ENCODE data around the gene TMEM270.

DNA sequence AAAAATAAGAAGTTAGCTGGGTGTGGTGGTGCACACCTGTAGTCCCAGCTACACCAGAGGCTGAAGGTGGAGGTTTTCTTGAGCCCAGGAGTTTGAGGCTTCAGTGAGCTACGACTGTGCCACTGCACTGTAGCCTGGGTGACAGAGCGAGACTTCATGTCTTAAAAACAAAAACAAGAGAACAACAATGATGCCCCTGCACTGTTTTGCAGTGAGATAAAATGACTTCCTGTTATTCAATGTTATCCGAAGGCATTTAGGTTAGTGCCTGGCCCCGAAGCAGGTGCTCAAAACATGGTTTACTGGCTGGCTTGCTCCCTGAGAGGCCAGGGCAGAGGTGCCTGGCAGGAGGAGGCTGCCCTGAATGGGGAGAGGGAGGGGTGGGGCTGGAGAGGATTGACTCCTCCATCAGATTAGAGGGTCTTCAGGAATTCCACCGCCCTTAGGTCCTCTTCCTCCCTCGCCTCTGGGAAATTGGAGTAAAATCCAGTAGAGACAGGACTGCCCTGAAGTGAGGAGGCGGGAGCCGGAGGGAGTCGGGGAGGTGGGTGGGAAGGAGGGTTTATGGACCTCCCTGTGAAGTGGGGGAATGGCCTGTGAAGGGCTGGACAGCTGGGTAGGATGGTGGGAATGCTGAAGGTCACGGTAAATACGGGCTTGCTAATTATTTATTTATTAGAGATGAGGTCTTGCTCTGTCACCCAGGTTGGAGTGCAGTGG, 36.9 kb upstream of the TMEM270 start:
- TF ChIP-seq, protein P1, sequence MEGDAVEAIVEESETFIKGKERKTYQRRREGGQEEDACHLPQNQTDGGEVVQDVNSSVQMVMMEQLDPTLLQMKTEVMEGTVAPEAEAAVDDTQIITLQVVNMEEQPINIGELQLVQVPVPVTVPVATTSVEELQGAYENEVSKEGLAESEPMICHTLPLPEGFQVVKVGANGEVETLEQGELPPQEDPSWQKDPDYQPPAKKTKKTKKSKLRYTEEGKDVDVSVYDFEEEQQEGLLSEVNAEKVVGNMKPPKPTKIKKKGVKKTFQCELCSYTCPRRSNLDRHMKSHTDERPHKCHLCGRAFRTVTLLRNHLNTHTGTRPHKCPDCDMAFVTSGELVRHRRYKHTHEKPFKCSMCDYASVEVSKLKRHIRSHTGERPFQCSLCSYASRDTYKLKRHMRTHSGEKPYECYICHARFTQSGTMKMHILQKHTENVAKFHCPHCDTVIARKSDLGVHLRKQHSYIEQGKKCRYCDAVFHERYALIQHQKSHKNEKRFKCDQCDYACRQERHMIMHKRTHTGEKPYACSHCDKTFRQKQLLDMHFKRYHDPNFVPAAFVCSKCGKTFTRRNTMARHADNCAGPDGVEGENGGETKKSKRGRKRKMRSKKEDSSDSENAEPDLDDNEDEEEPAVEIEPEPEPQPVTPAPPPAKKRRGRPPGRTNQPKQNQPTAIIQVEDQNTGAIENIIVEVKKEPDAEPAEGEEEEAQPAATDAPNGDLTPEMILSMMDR (conservative IDR thresholded peaks at IDR 0.05; ENCODE audit: low read depth, low read length) = no peak
- TF ChIP-seq NFE2L2 (IDR thresholded peaks at IDR 0.05; ENCODE audit: low read depth, low read length) (no peak), MAZ (IDR thresholded peaks at IDR 0.05; ENCODE audit: borderline replicate concordance, low read depth, low read length) (no peak), CHD1 (IDR thresholded peaks at IDR 0.05; ENCODE audit: low read depth, low read length) (no peak), MAFK (IDR thresholded peaks at IDR 0.05; ENCODE audit: low read depth, low read length) (no peak), BHLHE40 (IDR thresholded peaks at IDR 0.05; ENCODE audit: low read depth, low read length) (no peak)
- TF ChIP-seq, protein P2, sequence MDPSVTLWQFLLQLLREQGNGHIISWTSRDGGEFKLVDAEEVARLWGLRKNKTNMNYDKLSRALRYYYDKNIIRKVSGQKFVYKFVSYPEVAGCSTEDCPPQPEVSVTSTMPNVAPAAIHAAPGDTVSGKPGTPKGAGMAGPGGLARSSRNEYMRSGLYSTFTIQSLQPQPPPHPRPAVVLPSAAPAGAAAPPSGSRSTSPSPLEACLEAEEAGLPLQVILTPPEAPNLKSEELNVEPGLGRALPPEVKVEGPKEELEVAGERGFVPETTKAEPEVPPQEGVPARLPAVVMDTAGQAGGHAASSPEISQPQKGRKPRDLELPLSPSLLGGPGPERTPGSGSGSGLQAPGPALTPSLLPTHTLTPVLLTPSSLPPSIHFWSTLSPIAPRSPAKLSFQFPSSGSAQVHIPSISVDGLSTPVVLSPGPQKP (IDR thresholded peaks at IDR 0.05; ENCODE audit: borderline replicate concordance, low read depth, low read length) = no peak
